ENCODE measurements around the gene AKR7A2.

DNA sequence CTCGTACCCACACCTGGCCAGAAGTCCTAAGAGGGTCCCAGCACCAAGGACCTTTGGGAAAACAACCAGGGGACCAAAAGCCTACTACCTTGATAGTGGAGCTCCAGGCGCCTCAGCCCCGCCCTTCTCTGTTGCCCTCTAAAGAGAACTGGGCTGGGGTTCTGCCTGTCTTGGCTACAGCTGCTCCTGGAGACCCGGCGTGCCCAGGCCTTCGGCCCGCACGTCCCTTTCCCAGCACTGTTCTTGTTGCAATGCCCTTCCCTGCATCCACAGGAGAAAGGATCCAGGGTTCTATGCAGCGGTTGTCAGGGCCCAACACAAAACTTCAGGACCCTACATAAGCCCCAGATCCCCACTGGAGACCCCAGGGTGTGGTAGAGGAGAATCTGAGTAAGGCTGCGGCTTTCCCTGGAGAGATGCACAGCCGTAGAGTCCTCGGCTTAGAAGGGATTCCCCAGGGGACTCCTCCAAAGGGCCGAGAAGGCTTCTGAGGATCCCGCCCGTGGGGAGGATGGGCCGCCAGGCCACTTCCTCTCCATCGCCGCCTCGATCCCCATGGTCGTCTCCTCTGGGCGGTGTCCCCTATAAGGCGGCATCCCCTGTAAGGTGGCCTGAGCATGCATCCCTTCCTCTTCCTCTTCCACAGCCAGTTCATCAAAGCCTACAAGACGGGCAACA is 12.2 kb upstream of the AKR7A2 start:
- TF ChIP-seq EZH2 (IDR thresholded peaks at IDR 0.05; ENCODE audit: low read depth, unreplicated experiment) (no peak), JUNB (IDR thresholded peaks at IDR 0.05; ENCODE audit: unreplicated experiment) (no peak), EZH2phosphoT487 (IDR thresholded peaks at IDR 0.05; ENCODE audit: unreplicated experiment) (no peak), STAT1 (IDR thresholded peaks at IDR 0.05; ENCODE audit: unreplicated experiment) (no peak), POLR2AphosphoS5 (IDR thresholded peaks at IDR 0.05; ENCODE audit: low read depth) (no peak)
- TF ChIP-seq, protein P1, sequence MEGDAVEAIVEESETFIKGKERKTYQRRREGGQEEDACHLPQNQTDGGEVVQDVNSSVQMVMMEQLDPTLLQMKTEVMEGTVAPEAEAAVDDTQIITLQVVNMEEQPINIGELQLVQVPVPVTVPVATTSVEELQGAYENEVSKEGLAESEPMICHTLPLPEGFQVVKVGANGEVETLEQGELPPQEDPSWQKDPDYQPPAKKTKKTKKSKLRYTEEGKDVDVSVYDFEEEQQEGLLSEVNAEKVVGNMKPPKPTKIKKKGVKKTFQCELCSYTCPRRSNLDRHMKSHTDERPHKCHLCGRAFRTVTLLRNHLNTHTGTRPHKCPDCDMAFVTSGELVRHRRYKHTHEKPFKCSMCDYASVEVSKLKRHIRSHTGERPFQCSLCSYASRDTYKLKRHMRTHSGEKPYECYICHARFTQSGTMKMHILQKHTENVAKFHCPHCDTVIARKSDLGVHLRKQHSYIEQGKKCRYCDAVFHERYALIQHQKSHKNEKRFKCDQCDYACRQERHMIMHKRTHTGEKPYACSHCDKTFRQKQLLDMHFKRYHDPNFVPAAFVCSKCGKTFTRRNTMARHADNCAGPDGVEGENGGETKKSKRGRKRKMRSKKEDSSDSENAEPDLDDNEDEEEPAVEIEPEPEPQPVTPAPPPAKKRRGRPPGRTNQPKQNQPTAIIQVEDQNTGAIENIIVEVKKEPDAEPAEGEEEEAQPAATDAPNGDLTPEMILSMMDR (conservative IDR thresholded peaks at IDR 0.05; ENCODE audit: low read depth in 2 of 2) = no peak
- TF ChIP-seq, protein P2, sequence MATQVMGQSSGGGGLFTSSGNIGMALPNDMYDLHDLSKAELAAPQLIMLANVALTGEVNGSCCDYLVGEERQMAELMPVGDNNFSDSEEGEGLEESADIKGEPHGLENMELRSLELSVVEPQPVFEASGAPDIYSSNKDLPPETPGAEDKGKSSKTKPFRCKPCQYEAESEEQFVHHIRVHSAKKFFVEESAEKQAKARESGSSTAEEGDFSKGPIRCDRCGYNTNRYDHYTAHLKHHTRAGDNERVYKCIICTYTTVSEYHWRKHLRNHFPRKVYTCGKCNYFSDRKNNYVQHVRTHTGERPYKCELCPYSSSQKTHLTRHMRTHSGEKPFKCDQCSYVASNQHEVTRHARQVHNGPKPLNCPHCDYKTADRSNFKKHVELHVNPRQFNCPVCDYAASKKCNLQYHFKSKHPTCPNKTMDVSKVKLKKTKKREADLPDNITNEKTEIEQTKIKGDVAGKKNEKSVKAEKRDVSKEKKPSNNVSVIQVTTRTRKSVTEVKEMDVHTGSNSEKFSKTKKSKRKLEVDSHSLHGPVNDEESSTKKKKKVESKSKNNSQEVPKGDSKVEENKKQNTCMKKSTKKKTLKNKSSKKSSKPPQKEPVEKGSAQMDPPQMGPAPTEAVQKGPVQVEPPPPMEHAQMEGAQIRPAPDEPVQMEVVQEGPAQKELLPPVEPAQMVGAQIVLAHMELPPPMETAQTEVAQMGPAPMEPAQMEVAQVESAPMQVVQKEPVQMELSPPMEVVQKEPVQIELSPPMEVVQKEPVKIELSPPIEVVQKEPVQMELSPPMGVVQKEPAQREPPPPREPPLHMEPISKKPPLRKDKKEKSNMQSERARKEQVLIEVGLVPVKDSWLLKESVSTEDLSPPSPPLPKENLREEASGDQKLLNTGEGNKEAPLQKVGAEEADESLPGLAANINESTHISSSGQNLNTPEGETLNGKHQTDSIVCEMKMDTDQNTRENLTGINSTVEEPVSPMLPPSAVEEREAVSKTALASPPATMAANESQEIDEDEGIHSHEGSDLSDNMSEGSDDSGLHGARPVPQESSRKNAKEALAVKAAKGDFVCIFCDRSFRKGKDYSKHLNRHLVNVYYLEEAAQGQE (IDR thresholded peaks at IDR 0.05; ENCODE audit: unreplicated experiment) = no peak
